Measurements from ENCODE around the gene SARNP. TPM values are rescaled to one million over a fixed set of nuclear protein-coding genes. Genes with fewer than 3 reads are reported as not detected.

Gene SARNP
- total RNA-seq, 4 donors from 2014 or later, result 56.6 to 69.3 (median 64.0) TPM

DNA sequence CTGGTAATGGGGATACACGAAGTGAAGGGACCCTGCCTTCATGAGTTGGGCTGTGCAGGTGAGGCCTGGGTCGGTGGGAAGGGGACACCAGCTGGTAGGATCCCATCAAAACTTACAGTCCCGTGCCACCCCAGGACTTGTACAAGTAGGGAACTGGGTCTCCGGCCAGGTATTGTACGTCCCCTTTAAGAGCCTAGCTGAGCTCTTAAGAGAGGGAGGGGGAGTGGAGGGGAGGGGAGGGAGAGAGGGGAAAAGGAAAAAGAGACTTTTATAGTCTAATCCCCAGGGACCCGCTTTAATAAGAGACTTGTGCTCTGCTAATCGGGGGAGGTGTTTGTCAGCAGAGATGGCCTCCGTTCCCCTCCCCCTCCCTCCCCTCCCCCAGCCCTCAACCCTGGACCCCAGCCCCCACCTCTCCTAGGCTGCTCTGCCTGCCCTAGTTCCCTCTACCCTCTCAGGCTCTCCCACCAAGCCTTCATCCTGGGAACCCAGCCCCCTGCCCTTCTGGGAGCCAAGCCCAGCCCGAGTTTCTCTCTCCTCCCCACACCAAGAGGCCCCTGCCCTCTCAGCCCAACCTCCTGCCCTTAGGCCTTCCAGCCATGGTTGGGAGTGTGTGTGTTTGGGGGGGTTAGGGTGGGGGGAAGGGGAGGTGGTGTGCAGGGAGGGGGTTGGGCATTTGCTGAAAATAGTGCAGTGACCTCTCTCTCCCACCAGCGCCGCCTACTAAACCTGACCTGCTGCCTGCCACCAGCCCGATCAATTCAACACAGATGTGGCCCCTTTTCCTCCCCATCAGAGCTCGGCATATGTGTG lies 72.0 kb downstream of the SARNP start:
- TF ChIP-seq, protein P1, sequence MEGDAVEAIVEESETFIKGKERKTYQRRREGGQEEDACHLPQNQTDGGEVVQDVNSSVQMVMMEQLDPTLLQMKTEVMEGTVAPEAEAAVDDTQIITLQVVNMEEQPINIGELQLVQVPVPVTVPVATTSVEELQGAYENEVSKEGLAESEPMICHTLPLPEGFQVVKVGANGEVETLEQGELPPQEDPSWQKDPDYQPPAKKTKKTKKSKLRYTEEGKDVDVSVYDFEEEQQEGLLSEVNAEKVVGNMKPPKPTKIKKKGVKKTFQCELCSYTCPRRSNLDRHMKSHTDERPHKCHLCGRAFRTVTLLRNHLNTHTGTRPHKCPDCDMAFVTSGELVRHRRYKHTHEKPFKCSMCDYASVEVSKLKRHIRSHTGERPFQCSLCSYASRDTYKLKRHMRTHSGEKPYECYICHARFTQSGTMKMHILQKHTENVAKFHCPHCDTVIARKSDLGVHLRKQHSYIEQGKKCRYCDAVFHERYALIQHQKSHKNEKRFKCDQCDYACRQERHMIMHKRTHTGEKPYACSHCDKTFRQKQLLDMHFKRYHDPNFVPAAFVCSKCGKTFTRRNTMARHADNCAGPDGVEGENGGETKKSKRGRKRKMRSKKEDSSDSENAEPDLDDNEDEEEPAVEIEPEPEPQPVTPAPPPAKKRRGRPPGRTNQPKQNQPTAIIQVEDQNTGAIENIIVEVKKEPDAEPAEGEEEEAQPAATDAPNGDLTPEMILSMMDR (IDR thresholded peaks at IDR 0.05; ENCODE audit: low read depth), result no peak

DNA sequence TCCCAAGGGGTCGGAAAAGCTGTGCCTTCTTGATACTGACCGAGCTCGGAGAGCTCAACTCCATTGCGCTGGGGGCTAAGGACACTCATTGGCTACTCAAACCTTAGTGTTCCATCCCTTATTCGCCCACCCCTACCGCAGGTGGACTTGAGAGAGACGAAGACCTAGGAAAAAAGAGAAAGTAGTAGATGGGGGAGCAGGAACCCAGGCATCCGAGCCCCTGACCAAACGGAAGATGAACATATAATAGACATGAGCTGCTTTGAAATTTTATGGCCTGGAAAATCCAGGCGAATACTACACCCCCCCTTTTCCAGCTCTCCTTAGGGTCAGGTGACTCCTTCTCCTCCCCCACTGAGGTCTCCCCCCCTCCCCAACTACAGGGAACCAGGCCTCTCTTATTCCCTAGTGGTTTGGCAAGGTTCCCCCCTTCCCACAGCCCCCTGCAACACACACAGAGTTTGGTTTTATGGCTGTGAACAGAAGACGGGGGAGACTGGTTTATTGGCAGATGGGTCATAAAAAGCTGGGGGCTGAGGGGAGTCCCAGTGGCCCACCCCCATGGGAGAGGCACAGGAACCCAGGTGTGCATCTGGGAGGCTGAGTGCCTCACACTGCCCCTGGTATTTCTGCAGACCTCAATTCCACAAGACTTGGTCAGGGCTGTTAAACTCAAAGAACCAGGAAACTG lies 73.0 kb downstream of the SARNP start:
- TF ChIP-seq, protein P1 (IDR thresholded peaks at IDR 0.05; ENCODE audit: low read depth), result no peak

DNA sequence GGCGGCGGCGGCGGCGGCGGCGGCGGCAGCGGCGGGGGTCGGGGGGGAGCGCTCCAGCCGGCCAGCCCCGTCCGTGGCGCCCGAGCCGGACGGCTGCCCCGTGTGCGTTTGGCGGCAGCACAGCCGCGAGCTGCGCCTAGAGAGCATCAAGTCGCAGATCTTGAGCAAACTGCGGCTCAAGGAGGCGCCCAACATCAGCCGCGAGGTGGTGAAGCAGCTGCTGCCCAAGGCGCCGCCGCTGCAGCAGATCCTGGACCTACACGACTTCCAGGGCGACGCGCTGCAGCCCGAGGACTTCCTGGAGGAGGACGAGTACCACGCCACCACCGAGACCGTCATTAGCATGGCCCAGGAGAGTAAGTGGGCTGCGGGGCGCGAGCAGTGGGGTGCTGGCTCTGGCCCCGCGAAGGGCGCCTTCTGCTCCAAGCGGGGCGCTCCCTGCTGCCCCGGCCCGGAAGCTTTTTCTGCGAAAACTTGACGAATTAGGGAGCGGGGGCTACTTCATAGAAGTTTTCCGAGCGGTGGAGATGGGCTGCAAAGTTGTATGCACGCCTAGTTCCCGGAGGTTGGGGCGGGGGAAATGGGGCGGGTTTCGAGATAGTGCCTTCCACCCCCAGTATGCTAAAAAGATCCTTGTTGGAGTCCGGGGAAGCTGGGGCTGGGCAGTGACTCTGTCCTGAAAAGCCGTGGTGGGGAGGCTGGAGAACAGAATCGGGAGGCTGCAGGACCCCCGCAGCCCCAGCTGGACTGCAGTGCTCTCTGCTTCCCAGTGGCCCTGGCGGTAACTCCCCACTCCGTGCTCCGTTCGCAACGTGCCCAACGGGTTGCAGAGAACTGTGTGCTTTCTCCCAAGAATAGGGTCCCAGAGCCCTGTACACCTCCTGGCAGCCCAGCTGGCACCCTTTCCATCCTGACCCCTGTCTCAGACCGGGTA lies 73.9 kb downstream of the SARNP start:
- TF ChIP-seq, protein P1 (IDR thresholded peaks at IDR 0.05; ENCODE audit: low read depth), result no peak

DNA sequence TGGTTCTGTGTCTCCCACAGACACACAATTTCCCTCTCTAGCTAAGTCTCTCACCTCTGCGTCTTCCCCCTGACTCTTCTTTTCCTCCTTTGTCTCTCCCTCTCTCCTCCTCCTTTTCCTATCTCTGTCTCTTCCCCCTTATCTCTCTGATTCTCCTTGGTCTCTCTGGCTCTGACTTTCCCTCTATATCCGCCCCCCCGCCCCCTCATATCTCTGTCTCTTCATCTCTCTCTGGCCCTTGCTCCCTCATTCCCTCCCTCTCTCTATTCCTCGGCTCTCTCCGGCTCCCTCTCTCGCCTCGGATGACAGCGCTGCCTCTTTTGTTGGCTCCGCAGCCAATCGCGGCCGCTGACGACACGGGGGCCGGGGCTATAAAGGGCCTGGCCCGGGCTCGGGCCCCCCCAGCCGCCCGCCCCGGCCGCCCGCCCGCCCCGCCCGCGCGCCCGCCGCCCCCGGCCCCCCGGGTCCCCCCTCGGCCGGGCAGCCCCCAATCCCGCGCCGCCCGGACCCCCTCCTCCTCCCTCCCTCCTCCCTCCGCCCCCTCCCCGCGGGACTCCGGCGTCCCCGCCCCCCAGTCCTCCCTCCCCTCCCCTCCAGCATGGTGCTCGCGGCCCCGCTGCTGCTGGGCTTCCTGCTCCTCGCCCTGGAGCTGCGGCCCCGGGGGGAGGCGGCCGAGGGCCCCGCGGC lies 74.7 kb downstream of the SARNP start, which contains the start of gene GDF11:
GDF11 (plus strand) TSS at position 404 of the 687 bp plus-strand sequence; CDS start at position 599, 195 bp downstream.
- TF ChIP-seq, protein P1 (IDR thresholded peaks at IDR 0.05; ENCODE audit: low read depth), result no peak

DNA sequence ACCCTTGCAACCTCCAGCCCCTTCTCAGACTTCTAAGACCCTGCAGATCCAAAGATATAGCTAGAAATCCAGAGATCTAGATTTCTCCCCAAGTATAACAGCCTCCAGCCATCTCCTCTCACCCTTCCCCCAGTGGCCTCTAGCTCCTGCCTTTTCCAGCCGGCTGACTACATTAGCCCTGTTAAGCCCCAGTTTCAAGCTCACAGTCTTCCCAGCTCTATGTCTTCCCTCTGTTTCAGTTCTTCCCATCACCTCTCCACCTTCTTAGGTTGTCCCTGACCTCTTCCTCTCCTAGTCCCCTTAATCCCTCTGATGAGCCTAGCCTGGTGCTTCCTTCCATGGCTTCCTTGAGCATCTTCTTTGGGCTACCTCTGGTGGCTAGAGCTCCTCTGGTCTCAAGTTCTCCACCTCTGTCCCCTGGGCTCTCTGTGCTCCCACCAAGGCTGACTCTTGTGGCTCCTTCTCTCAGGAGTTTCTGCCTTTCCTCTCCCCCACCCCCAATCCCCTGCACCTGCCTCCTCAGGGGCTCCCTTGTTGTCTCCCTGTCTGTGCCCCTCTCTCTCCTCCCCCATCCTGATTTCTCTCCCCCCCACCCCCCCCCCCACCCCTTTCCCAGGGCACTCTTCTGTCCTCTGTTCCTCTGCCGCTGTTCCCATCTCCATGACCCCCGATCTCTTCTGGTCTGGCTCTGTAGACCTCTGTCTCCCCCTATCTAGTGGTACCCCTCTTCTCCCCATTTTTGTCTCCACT lies 75.4 kb downstream of the SARNP start:
- TF ChIP-seq, protein P1 (IDR thresholded peaks at IDR 0.05; ENCODE audit: low read depth), result no peak

DNA sequence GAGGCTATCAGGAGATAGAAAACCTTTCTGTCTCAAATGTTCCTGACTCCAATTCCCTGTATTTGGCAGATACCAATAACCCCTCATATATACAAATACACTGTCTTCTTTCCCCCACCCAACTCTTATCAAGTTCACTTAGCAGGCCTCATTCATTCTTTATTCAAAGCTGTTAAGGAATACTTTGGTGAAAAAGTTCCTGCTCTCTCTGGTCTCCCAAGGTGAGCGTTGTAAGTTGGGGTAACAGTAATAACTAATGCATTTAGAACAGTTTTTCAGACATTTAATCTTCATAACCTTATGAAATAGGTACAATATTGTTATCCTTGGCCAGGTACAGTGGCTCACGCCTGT lies 78.5 kb downstream of the SARNP start:
- TF ChIP-seq, protein P1 (IDR thresholded peaks at IDR 0.05; ENCODE audit: low read depth), result no peak
